C4-2B (cell line): Measurements from ENCODE around the gene ZDHHC1.

Source experiments
- H3K27ac ChIP-seq: fragments of 450-650 bp; 2 replicates; pipeline ENCODE4 v1.5.1; 2017
- ZFX ChIP-seq: fragments of 450-650 bp; IDR thresholded peaks from 2 replicates; pipeline ENCODE4 v1.6.1; 2017
- TF ChIP-seq, protein P1 (sequence below): fragments of 450-650 bp; conservative IDR thresholded peaks from 2 replicates; pipeline ENCODE4 v1.5.1; 2017; ENCODE audit warnings: mild to moderate bottlenecking

ZDHHC1 gene

GRCh38 chr16:67412294-67412693 is 4.0 kb downstream of the ZDHHC1 start:
- H3K27ac ChIP-seq, result no peak overlapping the region
- no peak for TF ChIP-seq ZFX
- TF ChIP-seq, protein P1, sequence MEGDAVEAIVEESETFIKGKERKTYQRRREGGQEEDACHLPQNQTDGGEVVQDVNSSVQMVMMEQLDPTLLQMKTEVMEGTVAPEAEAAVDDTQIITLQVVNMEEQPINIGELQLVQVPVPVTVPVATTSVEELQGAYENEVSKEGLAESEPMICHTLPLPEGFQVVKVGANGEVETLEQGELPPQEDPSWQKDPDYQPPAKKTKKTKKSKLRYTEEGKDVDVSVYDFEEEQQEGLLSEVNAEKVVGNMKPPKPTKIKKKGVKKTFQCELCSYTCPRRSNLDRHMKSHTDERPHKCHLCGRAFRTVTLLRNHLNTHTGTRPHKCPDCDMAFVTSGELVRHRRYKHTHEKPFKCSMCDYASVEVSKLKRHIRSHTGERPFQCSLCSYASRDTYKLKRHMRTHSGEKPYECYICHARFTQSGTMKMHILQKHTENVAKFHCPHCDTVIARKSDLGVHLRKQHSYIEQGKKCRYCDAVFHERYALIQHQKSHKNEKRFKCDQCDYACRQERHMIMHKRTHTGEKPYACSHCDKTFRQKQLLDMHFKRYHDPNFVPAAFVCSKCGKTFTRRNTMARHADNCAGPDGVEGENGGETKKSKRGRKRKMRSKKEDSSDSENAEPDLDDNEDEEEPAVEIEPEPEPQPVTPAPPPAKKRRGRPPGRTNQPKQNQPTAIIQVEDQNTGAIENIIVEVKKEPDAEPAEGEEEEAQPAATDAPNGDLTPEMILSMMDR, result no peak

GRCh38 chr16:67411339-67411738 is 4.9 kb downstream of the ZDHHC1 start:
- TF ChIP-seq, protein P1, result no peak
- TF ChIP-seq ZFX, result no peak
- H3K27ac ChIP-seq, result no peak overlapping the region

DNA sequence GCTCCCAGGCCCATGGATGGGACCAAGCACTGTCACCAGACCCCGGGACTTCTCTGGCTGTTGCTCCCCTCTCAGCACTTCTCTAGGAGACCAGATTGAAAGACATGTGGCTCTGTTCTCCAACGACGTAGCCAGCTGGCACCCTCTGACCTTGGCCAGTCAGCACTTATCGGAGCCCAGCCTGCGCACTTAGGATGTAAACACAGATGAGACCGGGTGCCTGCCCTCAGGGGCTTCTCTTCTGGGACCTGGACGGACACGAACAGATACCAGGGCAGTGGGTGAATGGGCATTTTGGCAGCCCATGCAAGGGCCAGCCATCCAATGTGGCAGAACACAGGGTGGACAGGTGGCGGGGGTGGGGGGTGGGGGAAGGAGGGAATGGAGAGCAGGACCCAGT is 6.6 kb downstream of the ZDHHC1 start:
- TF ChIP-seq, protein P1, result no peak
- no peak for TF ChIP-seq ZFX
- H3K27ac ChIP-seq, result no peak overlapping the region

DNA sequence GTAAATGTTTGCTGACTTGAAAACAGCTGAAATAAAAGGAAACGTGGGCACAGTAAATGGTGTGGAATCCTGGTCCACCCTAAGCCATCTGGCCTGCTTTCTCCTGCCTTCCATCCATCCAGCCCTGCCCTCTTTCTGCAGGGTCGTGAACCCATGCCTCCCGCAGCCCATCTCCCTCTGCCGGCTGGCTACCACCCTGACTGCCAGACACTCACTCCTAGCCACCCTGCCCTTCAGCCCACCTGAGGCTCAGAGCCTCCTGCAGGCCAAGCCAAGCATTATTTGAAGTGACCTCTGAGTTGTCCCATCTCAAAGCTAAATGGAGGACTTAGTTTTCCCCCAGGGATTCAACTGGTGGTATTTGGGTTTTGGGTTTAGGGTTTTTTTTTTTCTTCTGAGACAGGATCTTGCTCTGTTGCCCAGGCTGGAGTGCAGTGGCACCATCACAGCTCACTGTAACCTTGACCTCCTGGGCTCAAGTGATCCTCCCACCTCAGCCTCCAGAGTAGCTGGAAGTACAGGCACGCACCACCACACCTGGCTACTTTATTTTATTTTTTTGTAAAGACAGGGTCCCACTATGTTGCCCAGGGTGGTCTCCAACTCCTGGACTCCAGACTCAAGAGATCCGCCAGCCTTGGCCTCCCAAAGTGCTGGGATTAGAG is 8.4 kb downstream of the ZDHHC1 start:
- TF ChIP-seq ZFX, result no peak
- TF ChIP-seq, protein P1, result no peak; the same call in 1 of the 2 replicates
- no peak overlapping the region for H3K27ac ChIP-seq

DNA sequence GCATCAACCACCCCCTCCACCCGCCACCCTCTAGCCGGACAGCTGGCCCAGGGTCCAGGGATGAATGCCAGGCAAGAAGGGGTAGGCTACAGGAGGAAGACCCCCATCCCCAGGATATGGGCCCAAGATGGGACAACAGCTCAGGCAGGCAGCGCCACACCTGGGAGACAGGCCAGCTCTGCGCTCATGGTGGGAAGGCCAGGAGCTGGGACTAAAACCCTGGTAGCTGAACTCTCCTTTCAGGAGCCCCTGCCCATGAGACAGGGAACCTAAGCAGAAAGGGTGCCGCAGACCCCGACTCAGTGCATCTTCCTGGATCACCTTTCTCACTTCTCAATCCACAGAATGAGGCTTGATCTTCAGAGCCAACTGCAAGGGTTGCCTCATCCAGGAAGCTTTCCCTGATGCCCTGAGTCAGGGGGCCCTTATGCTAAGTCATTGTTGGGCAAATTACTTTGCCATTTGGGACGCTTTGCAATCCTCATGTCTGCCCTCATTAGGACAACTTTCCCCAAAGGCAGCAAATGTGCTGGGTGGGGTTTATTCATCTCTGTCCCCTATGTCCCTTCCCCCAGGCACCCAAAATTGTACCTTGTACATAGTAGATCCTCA is 9.0 kb downstream of the ZDHHC1 start:
- TF ChIP-seq, protein P1, result no peak
- TF ChIP-seq ZFX, result no peak
- no peak overlapping the region; the same call in 1 of the 2 replicates for H3K27ac ChIP-seq

- TF ChIP-seq, protein P1, result no peak
- no peak for TF ChIP-seq ZFX
- peak overlapping the region; percentile 94 for H3K27ac ChIP-seq
These were observed 9.9 kb downstream of the ZDHHC1 start for GRCh38 chr16:67406111-67406971.

DNA sequence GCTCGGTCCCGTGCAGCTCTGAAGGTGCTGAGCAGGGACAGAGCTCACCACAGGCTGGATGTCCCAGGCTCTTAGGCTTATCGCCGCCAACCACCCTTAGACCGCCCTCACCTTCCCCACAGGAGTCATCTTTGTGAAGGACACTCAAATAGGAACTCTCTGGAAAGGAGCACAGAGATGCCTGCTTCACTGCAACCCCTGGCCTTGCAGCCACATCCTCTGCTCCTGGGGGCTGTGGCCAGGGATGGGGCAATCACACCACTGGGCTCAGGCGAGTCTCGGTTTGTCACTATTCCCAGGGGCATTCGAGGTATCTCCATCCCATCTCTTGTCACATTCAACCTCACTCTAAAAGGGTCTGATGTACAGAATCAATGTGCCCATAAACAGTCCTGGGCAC is 10.9 kb downstream of the ZDHHC1 start:
- H3K27ac ChIP-seq, result peak overlapping the region; percentile 94
- no peak for TF ChIP-seq ZFX
- TF ChIP-seq, protein P1, result no peak
